GM12874 (cell line): ENCODE data around the gene ERC1.

Source experiments
- TF ChIP-seq, protein P1 (sequence below): IDR thresholded peaks from 2 replicates; pipeline ENCODE4 v1.5.1; 2011; ENCODE audit warnings: low read depth, mild to moderate bottlenecking, control low read depth, low read length, moderate library complexity; ENCODE audit not compliant: insufficient read depth

The ERC1 gene

DNA sequence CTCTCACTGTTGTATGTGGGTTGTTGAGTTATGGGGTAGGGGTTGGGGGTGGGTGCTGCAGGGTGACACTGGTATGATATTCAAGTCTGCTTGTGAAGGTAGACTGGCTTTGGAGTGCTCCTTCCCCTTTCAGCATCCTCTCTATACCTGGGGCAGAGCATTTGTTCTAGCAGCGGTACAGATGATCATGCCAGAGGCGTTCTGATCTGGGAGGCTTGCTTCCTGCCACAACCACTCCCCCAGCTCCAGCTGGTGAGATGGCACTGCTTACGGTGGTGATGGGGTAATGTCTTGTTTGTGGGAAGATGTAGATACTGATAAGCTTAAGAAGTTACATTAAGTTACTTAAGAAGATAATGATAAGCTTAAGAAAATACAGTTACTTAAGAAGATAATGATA is 131.8 kb downstream of the ERC1 start:
- TF ChIP-seq, protein P1, sequence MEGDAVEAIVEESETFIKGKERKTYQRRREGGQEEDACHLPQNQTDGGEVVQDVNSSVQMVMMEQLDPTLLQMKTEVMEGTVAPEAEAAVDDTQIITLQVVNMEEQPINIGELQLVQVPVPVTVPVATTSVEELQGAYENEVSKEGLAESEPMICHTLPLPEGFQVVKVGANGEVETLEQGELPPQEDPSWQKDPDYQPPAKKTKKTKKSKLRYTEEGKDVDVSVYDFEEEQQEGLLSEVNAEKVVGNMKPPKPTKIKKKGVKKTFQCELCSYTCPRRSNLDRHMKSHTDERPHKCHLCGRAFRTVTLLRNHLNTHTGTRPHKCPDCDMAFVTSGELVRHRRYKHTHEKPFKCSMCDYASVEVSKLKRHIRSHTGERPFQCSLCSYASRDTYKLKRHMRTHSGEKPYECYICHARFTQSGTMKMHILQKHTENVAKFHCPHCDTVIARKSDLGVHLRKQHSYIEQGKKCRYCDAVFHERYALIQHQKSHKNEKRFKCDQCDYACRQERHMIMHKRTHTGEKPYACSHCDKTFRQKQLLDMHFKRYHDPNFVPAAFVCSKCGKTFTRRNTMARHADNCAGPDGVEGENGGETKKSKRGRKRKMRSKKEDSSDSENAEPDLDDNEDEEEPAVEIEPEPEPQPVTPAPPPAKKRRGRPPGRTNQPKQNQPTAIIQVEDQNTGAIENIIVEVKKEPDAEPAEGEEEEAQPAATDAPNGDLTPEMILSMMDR: no peak

- TF ChIP-seq, protein P1: no peak
Measured at GRCh38 chr12:1126091-1126490, 135.1 kb downstream of the ERC1 start.

DNA sequence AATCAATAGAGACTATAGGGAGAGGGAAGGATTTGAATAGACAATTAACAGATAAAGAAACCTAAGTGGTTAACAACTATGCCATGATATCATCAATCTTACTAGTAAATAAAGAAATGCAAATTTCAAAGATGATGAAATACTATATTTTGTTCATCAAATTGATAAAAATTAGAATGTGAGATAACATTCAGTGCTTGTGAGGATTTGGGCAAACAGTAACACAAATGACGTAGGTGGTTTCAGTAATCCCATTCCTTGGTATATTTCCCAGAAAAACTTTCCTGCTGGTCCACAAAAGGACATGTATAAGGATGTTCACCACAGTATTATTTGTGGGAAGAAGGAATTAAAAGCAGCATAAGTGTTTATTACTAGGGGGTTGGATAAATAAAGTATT is 136.0 kb downstream of the ERC1 start:
- TF ChIP-seq, protein P1: no peak

- TF ChIP-seq, protein P1: no peak
Measured at GRCh38 chr12:1130164-1130563, 139.1 kb downstream of the ERC1 start.

- TF ChIP-seq, protein P1: no peak
Measured at GRCh38 chr12:1130571-1130970, 139.5 kb downstream of the ERC1 start.

DNA sequence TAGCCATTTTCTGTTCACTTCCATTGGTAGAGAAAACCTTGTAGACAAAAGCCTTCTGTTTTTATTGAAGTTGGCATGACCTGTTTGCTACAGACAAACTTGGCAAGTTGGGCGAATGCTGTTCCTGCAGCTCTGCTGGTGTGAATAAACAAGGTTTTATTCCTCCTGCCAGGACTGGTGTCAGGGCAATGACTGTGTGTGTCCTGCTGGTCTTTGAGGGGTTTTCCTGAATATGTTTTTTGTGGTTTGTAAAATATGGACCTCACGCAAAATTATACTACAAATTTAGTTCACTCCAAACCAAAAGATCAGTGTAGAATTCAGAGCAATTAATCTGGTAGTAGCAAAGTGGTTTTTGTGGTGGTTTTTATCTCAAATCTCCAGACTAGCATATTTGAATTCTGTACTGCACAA is 140.8 kb downstream of the ERC1 start:
- TF ChIP-seq, protein P1: no peak

DNA sequence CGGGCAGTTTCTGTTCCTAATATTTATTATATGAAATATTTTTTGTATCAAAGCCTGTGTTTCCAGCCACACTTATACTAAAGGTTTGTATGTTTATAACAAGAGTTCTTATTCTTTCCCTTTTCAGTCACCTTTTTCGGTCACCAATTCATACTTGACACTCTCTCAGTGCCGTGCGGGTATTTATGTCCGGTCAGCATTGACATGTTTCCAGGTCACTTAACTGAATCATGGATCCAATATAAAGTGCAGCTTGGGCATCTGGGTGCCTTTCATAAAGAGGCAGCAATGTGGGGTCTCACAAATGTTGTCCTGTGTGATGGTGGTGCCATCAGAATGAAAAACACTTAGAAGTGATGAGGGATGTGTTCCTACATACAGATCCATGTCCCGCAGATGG is 141.3 kb downstream of the ERC1 start:
- TF ChIP-seq, protein P1: no peak

DNA sequence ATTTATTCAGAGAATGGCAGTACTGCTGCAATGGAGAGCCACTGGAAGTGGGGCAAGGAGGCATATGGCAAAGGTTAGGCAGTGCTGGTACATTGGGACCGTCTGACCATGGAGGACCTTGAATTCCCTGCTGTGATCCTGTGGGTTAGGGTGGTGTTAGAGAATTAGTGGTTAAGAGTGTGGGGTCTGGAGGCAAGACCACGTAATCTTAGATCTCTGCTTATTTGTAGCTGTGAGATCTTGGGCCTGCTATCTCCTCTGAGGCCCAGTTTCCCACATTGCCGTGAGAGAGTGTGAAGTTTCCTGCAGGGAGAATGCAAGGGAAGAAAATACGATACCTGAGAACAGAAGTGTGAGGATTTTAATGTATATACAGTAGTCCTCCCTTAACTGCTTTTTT is 147.7 kb downstream of the ERC1 start:
- TF ChIP-seq, protein P1: no peak
